Stimulated activated naive B cell treated with anti-CD40 and anti-IgM and Interleukin-4, amounts not matched to agents 10 μg/mL and 1 μg/mL and 100 μg/mL, for 72 hours (primary cell): ENCODE data around the gene IER3IP1.

Source experiments
- ATAC-seq, 2 donors: fragments of 150-1000 bp; cut with Tn5 transposase; replicated peaks; 2 replicates each; pipeline ENCODE4 v1.10.0; 2021; ENCODE audit warnings: moderate library complexity in 1 of 2
- DNase-seq: peaks from one replicate; pipeline ENCODE4 v3.0.0; 2021
- H3K27ac Mint-ChIP-seq: one replicate; pipeline ENCODE4 v1.8.0; 2022; ENCODE audit warnings: mild to moderate bottlenecking, mixed read lengths
- H3K27me3 Mint-ChIP-seq, 2 donors: one replicate each; pipeline ENCODE4 v1.8.0; 2022; ENCODE audit warnings: mixed read lengths in 2 of 2
- H3K36me3 Mint-ChIP-seq, 2 donors: one replicate each; pipeline ENCODE4 v1.8.0; 2022; ENCODE audit warnings: mixed read lengths in 2 of 2, mild to moderate bottlenecking in 1 of 2
- H3K4me1 Mint-ChIP-seq, 2 donors: one replicate each; pipeline ENCODE4 v1.8.0; 2022; ENCODE audit warnings: mixed read lengths in 2 of 2, mild to moderate bottlenecking in 1 of 2
- H3K4me3 Mint-ChIP-seq, 2 donors: one replicate each; pipeline ENCODE4 v1.8.0; 2022; ENCODE audit warnings: mild to moderate bottlenecking in 2 of 2, mixed read lengths in 2 of 2, moderate library complexity in 1 of 2
- H3K9me3 Mint-ChIP-seq, 2 donors: one replicate each; pipeline ENCODE4 v1.8.0; 2022; ENCODE audit warnings: mixed read lengths in 2 of 2, mild to moderate bottlenecking in 1 of 2

The IER3IP1 gene

GRCh38 chr18:47143899-47144485 lies 32.2 kb downstream of the IER3IP1 start:
- H3K27me3 Mint-ChIP-seq = no peaks in the 10 kb centered on the region
- ATAC-seq = no peak
- H3K27ac Mint-ChIP-seq = no peak overlapping the region
- no peak for DNase-seq
- no peaks in the 10 kb centered on the region for H3K9me3 Mint-ChIP-seq
- no peak overlapping the region for H3K4me3 Mint-ChIP-seq
- peaks cover 15 to 17% of the 10 kb centered on the region in 2 donors for H3K4me1 Mint-ChIP-seq
- peaks cover 8 to 29% of the 10 kb centered on the region in 2 donors for H3K36me3 Mint-ChIP-seq

DNA sequence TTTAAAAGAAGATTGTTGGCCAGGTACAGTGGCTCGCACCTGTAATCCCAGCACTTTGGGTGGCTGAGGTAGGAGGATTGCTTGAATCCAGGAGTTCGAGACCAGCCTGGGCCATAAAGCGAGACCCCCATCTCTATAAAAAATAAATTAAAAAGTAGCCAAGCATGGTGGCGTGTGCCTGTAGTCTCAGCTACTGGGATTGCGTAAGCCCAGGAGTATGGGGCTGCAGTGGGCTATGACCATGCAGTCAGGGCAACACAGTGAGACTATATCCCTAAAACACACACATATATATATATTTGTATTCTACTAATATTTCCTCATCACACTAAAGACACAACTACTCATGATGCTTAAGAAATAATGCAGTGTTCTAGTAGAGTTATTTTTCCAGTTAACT lies 33.0 kb downstream of the IER3IP1 start:
- H3K27me3 Mint-ChIP-seq = no peaks in the 10 kb centered on the region
- H3K4me1 Mint-ChIP-seq = peaks cover 8 to 9% of the 10 kb centered on the region in 2 donors
- no peak overlapping the region for H3K4me3 Mint-ChIP-seq
- no peak for ATAC-seq
- peaks cover 8 to 28% of the 10 kb centered on the region in 2 donors for H3K36me3 Mint-ChIP-seq
- no peak for DNase-seq
- no peak overlapping the region for H3K27ac Mint-ChIP-seq
- H3K9me3 Mint-ChIP-seq = no peaks in the 10 kb centered on the region

DNA sequence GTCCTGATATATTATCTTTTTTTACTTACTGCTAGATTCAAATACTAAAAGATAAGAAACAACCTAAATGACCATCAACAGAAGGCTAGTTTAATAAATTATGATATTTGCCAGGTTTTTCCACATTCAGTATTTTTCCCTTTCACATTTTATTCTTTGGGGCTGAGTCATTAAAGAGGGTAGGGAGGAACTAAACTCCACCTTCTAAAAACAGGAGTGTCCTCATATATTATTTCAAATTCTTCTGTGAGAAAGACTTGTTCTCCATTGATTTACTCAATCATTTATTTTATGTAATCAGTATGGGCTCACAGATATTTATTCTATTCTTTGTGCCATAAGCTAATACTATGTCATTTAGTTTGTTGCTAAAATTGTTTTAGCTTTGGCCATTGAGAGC lies 34.9 kb downstream of the IER3IP1 start:
- peaks cover 5 to 9% of the 10 kb centered on the region in 2 donors for H3K4me1 Mint-ChIP-seq
- no peak overlapping the region for H3K27ac Mint-ChIP-seq
- no peak for DNase-seq
- H3K9me3 Mint-ChIP-seq = no peaks in the 10 kb centered on the region
- H3K36me3 Mint-ChIP-seq = peaks cover 8 to 28% of the 10 kb centered on the region in 2 donors
- H3K4me3 Mint-ChIP-seq = no peak overlapping the region
- H3K27me3 Mint-ChIP-seq = no peaks in the 10 kb centered on the region
- ATAC-seq = no peak

DNA sequence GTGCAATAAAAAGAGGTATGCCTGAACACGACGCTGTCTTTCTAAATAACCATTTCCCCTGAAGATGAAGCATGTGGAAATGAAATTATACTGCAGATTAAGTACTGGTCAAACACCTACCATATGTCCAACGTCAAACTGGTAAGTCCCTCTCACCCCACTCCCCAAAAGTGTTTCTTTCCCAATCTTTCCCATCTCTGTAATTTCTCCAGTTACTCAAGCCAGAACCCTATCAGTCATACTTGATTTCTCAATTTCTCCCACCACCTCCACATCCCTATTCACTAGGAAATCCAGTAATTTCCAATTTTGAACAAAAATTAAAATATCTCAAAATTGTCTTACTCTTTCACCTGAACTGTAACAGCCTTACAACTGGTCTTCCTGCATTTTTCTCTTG lies 55.0 kb downstream of the IER3IP1 start:
- H3K36me3 Mint-ChIP-seq = peaks cover 41 to 55% of the 10 kb centered on the region in 2 donors
- DNase-seq (no peak), ATAC-seq (no peak)
- no peaks in the 10 kb centered on the region for H3K27me3 Mint-ChIP-seq
- H3K27ac Mint-ChIP-seq = peak overlapping the region; percentile 7
- no peak overlapping the region for H3K4me3 Mint-ChIP-seq
- peaks cover 11 to 17% of the 10 kb centered on the region in 2 donors for H3K4me1 Mint-ChIP-seq
- H3K9me3 Mint-ChIP-seq = no peaks in the 10 kb centered on the region

- Mint-ChIP-seq H3K4me1 (peaks cover 11 to 17% of the 10 kb centered on the region in 2 donors), H3K4me3 (no peak overlapping the region), H3K27ac (no peak overlapping the region), H3K36me3 (peaks cover 42 to 53% of the 10 kb centered on the region in 2 donors), H3K9me3 (no peaks in the 10 kb centered on the region), H3K27me3 (no peaks in the 10 kb centered on the region)
- DNase-seq = peak; percentile 6
- ATAC-seq = peak; percentile 64 to 93
These were observed 55.7 kb downstream of the IER3IP1 start for GRCh38 chr18:47120428-47120827.

DNA sequence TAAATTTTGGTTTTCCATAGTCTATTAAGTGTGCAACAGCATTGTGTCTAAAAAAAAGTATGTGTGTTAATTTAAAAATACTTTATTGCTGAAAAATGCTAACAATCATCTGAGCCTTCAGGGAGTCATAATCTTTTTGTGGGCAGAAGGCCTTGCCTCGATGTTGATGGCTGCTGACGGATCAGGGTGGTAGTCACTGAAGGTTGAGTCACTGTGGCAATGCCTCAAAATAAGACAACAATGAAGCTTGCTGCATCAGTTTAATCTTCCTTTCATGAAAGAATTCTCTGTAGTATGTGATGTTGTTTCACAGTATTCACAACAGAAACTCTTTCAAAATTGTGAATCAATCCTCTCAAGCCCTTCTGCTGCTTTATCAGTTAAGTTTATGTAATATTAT lies 57.2 kb downstream of the IER3IP1 start:
- DNase-seq = no peak
- H3K27ac Mint-ChIP-seq = no peak overlapping the region
- no peaks in the 10 kb centered on the region for H3K27me3 Mint-ChIP-seq
- peaks cover 36 to 53% of the 10 kb centered on the region in 2 donors for H3K36me3 Mint-ChIP-seq
- H3K4me3 Mint-ChIP-seq = no peak overlapping the region
- no peaks in the 10 kb centered on the region for H3K9me3 Mint-ChIP-seq
- peaks cover 11 to 17% of the 10 kb centered on the region in 2 donors for H3K4me1 Mint-ChIP-seq
- no peak for ATAC-seq

- no peaks in the 10 kb centered on the region for H3K27me3 Mint-ChIP-seq
- no peak for DNase-seq
- H3K4me1 Mint-ChIP-seq = peaks cover 0 to 1% of the 10 kb centered on the region in 2 donors
- no peak overlapping the region for H3K27ac Mint-ChIP-seq
- no peak for ATAC-seq
- H3K4me3 Mint-ChIP-seq = no peak overlapping the region
- H3K9me3 Mint-ChIP-seq = no peaks in the 10 kb centered on the region
- peaks cover 30 to 55% of the 10 kb centered on the region in 2 donors for H3K36me3 Mint-ChIP-seq
These were observed 61.0 kb downstream of the IER3IP1 start for GRCh38 chr18:47115205-47115604.

DNA sequence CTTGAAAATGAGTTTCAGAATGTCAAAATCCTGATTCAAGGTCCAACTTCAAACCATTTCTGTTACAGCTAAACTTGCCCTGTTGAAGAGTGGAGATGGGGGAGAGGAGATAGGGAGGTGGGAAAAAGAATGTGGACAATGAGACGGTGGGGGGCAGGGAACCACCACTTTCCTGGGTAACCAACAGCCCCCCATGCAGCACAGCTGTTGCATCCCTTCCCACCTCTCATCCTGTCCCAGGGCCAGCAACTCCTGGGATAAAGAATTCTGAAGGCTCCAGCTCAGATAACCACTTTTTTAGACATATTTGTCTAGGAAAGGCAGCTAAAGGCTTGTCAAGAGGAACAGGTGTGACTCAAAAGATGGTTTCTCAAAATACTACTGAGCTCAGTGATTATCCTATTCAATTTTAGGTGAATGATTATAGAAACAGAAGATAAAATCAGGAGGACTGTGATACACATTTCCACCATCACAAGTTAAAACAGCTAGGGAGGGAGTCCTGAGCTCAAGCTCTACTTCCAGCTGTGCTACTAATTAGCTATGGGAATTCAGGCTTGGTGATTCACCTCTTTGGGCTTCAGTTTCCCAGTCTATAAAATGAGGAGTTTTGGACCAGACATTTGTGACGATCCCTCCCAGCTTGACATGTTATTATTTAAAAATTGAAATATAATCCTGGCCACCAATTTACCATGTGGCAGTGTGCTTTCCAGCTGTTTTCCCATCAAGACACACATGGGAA lies 62.2 kb downstream of the IER3IP1 start:
- Mint-ChIP-seq H3K9me3 (no peaks in the 10 kb centered on the region), H3K4me3 (no peak overlapping the region), H3K27ac (no peak overlapping the region), H3K4me1 (no peaks in the 10 kb centered on the region), H3K27me3 (no peaks in the 10 kb centered on the region), H3K36me3 (peaks cover 27 to 51% of the 10 kb centered on the region in 2 donors)
- DNase-seq (no peak), ATAC-seq (no peak)

DNA sequence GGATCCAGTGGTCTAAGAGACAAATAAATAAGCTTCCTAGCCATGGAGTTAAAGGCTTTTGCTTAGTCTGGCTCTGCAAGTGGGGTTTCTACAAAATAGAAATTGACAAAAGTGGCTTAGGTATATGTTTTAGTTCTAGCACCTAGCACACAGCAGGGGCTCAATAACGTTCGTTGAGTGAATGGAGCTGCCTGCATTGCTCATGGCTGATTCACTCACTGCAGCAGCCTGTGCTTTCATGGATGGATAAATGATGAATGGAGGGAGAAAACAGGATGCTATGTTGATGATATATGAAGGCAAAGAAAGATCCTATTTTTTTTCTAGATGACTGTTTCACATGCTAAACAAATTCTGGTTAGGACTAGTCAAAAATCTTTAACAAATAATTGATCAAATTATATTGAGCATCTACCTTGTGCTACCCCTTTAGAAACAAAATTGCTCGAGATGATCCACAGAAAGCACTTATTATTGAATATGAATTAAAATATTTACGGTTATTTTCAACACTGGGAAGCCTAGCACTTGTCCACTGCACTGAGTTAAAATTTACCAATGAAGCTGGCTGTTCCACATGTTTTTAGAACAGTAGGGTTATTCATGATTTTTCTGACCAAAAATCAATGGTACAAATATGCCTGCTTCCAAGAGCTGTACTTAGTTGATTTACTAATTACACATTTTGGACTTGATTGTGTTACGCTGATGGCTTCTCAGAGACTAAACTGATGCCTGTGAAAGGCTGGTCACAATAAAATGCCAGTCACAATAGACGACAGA lies 65.5 kb downstream of the IER3IP1 start:
- Mint-ChIP-seq H3K36me3 (peaks cover 20 to 51% of the 10 kb centered on the region in 2 donors), H3K4me3 (no peak overlapping the region), H3K9me3 (no peaks in the 10 kb centered on the region), H3K27ac (no peak overlapping the region), H3K27me3 (no peaks in the 10 kb centered on the region), H3K4me1 (no peaks in the 10 kb centered on the region)
- ATAC-seq (no peak), DNase-seq (no peak)

GRCh38 chr18:47109720-47110119 lies 66.4 kb downstream of the IER3IP1 start:
- no peak for DNase-seq
- no peak for ATAC-seq
- Mint-ChIP-seq H3K9me3 (no peaks in the 10 kb centered on the region), H3K4me1 (no peaks in the 10 kb centered on the region), H3K4me3 (no peak overlapping the region), H3K27ac (no peak overlapping the region), H3K36me3 (peaks cover 16 to 47% of the 10 kb centered on the region in 2 donors), H3K27me3 (no peaks in the 10 kb centered on the region)

DNA sequence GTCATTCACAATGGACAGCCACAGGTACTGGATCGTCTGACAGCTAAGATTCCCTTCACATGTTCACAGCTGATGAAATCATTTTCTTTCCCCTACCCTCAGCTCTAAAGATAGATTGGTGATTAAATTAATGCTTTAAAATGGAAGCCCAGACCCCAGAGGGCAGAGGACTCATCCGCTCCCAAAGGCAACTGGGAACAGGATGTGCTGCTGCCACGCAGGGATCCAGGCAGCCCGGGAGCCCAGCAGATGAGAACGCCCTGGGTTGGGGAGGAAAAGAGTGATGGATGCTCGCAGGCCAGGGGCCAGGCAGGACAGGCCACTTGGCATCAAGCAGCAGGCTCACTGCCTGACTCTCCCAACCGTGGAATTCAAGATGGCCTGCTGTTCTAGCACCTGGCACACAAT lies 67.2 kb downstream of the IER3IP1 start:
- H3K4me1 Mint-ChIP-seq = no peaks in the 10 kb centered on the region
- H3K27ac Mint-ChIP-seq = no peak overlapping the region
- H3K27me3 Mint-ChIP-seq = no peaks in the 10 kb centered on the region
- H3K9me3 Mint-ChIP-seq = no peaks in the 10 kb centered on the region
- DNase-seq (no peak), ATAC-seq (no peak)
- H3K36me3 Mint-ChIP-seq = peaks cover 16 to 44% of the 10 kb centered on the region in 2 donors
- H3K4me3 Mint-ChIP-seq = no peak overlapping the region

- Mint-ChIP-seq H3K9me3 (no peaks in the 10 kb centered on the region), H3K36me3 (peaks cover 16 to 42% of the 10 kb centered on the region in 2 donors), H3K27ac (no peak overlapping the region), H3K4me1 (no peaks in the 10 kb centered on the region), H3K27me3 (no peaks in the 10 kb centered on the region), H3K4me3 (no peak overlapping the region)
- DNase-seq = no peak
- no peak for ATAC-seq
These were observed 67.8 kb downstream of the IER3IP1 start for GRCh38 chr18:47108373-47108772.
